ENCODE measurements around the gene PGC. TPM values are rescaled to one million over a fixed set of nuclear protein-coding genes. Genes with fewer than 3 reads are reported as not detected.

The PGC gene
- total RNA-seq, 1 experiment from 2014 or later: not detected

GRCh38 chr6:41700463-41701347 is 46.5 kb downstream of the PGC start:
- Histone ChIP-seq H2BK20ac (ENCODE audit: low read depth, low read length, poor library complexity, severe bottlenecking) (no peak overlapping the region), H3K4ac (ENCODE audit: low read depth, low read length) (no peak overlapping the region), H4K91ac (ENCODE audit: insufficient read length, low read depth, low read length) (no peak overlapping the region), H3K14ac (ENCODE audit: insufficient read depth, low read length) (0 out of 2 replicates have a peak overlapping the region, but pooled peaks have one; percentile 44), H3K18ac (ENCODE audit: insufficient read length, low read depth, low read length) (no peak overlapping the region), H3K23me2 (ENCODE audit: insufficient read length, low read depth, low read length, poor library complexity, severe bottlenecking) (no peaks in the 10 kb centered on the region), H3K27ac (ENCODE audit: insufficient read length, low read depth, low read length) (no peak overlapping the region), H3K23ac (ENCODE audit: insufficient read length, low read depth, low read length) (no peak overlapping the region), H4K8ac (replicated peaks; ENCODE audit: insufficient read length, low read depth, low read length) (no peak overlapping the region), H3K9ac (ENCODE audit: extremely low read depth, insufficient read length, low read length) (no peak overlapping the region), H2BK120ac (ENCODE audit: low read depth, low read length, poor library complexity, severe bottlenecking) (no peak overlapping the region), H3T11ph (ENCODE audit: low read length) (no peak overlapping the region), H3K56ac (ENCODE audit: insufficient read length, low read depth, low read length) (no peak overlapping the region), H2BK15ac (ENCODE audit: low read depth, low read length) (no peak overlapping the region), H2AFZ (ENCODE audit: low read length) (no peak overlapping the region), H4K5ac (ENCODE audit: insufficient read length, low read depth, low read length) (no peak overlapping the region), H3K4me2 (ENCODE audit: insufficient read depth, insufficient read length, low read length) (no peak overlapping the region), H4K20me1 (ENCODE audit: control insufficient read depth, insufficient read depth, insufficient read length) (peaks cover 4% of the 10 kb centered on the region), H3K27me3 (ENCODE audit: insufficient read depth, low read length) (no peaks in the 10 kb centered on the region), H3K79me1 (ENCODE audit: insufficient read depth, low read depth, low read length, poor library complexity, severe bottlenecking) (no peaks in the 10 kb centered on the region), H2AK5ac (ENCODE audit: insufficient read length, low read length) (no peak overlapping the region), H3K9me3 (ENCODE audit: control insufficient read depth, low read depth, low read length) (no peaks in the 10 kb centered on the region), H3K79me2 (ENCODE audit: insufficient read depth, low read length) (no peaks in the 10 kb centered on the region), H2BK5ac (ENCODE audit: insufficient read length, low read length) (no peak overlapping the region), H3K4me1 (ENCODE audit: insufficient read depth, low read length) (no peaks in the 10 kb centered on the region), H2BK12ac (ENCODE audit: insufficient read length, low read depth, low read length) (no peak overlapping the region)
- peak; percentile 63 for DNase-seq
- no CpG with 5 or more reads among the region's 20 CpGs for whole genome bisulfite sequencing (ENCODE audit: extremely low coverage, insufficient read length, low lambda C conversion rate)
- Mint-ChIP-seq H3K4me3 (peak overlapping the region in 1 of 2 experiments; percentile 17; a peak in 1 of 5 replicates), H3K27me3 (ENCODE audit: low read depth) (peaks cover 4% of the 10 kb centered on the region), H3K9me3 (no peaks in the 10 kb centered on the region), H3K4me1 (peaks cover 24 to 26% of the 10 kb centered on the region in 2 experiments), H3K36me3 (ENCODE audit: insufficient read depth in 1 of 3, low read depth in 3 of 3) (no peaks in the 10 kb centered on the region; a peak in 1 of 7 replicates), H3K27ac (peak overlapping the region in 1 of 3 experiments; percentile 18; a peak in 1 of 7 replicates)
- TF ChIP-seq CTCF (conservative IDR thresholded peaks at IDR 0.05): peak; percentile 26; the same call in 1 of the 3 replicates

Data from H9 (cell line).